GM12801 (cell line): ENCODE data around the gene HMOX1.

Experiments used
- CTCF ChIP-seq: IDR thresholded peaks from one replicate; pipeline ENCODE4 v1.5.1; 2011; ENCODE audit warnings: control low read depth; ENCODE audit not compliant: insufficient read length; ENCODE audit errors: extremely low read depth

Gene HMOX1

GRCh38 chr22:35432228-35432905 lies 51.5 kb downstream of the HMOX1 start:
- no peak for TF ChIP-seq CTCF

GRCh38 chr22:35434061-35434710 lies 53.3 kb downstream of the HMOX1 start:
- no peak for TF ChIP-seq CTCF

- no peak for TF ChIP-seq CTCF
These were observed 54.4 kb downstream of the HMOX1 start for GRCh38 chr22:35435201-35435740.

- no peak for TF ChIP-seq CTCF
These were observed 55.5 kb downstream of the HMOX1 start for GRCh38 chr22:35436421-35436820.

- TF ChIP-seq CTCF: no peak
These were observed 56.2 kb downstream of the HMOX1 start for GRCh38 chr22:35437049-35437448.

GRCh38 chr22:35439365-35439717 lies 58.4 kb downstream of the HMOX1 start:
- TF ChIP-seq CTCF: no peak

GRCh38 chr22:35440129-35440528 lies 59.2 kb downstream of the HMOX1 start:
- no peak for TF ChIP-seq CTCF
